ENCODE data around the gene RPL7A.

DNA sequence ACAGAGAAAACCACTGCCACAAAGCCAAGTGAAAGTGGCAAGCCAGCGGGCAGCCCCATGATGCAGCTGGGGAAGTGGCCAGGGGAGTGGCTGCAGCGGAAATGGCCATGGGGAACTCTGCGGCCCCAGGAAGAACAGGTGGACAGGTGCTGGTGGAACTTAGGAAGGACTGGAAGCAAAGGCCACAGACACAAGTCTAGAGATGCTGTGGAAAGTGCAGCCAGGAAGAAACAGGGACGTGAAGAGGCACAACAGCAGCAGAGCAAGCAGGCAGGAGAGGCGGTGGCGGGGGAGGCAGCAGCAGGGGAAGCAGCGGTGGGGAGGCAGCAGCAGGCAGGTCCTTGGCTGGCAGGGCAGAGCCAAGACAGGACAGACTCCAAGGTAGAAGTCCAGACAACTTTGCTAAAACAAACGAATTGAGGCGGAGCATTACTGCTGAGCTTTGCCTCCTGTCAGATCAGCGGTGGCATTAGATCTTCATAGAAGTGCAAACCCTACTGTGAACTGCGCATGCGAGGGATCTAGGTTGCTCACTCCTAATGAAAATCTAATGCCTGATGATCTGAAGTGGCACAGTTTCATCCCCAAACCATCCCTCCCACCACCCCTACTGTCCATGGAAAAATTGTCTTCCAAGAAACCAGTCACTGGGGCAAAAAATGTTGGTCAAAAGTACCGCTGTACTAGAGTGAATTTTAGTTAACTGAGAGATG is 23.9 kb upstream of the RPL7A start:
- TF ChIP-seq, protein P1, sequence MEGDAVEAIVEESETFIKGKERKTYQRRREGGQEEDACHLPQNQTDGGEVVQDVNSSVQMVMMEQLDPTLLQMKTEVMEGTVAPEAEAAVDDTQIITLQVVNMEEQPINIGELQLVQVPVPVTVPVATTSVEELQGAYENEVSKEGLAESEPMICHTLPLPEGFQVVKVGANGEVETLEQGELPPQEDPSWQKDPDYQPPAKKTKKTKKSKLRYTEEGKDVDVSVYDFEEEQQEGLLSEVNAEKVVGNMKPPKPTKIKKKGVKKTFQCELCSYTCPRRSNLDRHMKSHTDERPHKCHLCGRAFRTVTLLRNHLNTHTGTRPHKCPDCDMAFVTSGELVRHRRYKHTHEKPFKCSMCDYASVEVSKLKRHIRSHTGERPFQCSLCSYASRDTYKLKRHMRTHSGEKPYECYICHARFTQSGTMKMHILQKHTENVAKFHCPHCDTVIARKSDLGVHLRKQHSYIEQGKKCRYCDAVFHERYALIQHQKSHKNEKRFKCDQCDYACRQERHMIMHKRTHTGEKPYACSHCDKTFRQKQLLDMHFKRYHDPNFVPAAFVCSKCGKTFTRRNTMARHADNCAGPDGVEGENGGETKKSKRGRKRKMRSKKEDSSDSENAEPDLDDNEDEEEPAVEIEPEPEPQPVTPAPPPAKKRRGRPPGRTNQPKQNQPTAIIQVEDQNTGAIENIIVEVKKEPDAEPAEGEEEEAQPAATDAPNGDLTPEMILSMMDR (IDR thresholded peaks at IDR 0.05), result no peak
- no peak for TF ChIP-seq POLR2A (IDR thresholded peaks at IDR 0.05)
